ENCODE results near the gene PROCA1.

DNA sequence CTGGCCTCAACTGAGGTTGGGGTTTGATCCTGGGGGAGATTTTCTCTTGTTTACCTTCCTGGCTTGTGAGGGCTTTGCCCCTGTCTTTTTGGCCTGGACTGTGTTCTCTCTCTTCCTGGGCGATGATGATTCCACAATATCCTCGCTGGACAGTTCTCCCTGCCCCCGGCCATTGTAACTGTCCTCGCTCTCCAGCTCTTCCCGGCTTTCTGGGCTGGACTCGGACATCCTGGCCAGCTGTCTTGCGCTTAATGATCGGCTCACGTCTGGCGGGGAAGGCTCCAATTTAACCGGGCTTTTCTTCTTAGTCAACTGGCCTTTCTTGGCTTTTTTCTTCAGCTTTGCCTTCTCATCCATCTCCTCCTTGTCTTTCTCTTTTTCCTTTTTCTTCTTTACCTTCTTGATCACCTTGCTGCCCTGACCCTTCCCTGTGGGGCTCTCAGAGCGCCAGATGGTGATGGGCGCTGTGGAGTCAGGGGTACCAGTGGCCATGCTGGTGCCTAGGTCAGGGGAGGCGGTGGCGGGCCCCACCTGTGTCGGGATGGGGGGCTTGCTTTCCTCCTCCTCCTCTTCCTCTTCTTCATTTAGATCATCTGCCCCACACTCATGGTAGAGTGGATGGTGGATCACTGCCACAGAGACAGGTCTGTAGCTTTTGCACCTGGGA is 8.0 kb downstream of the PROCA1 start:
- TF ChIP-seq, protein P1, sequence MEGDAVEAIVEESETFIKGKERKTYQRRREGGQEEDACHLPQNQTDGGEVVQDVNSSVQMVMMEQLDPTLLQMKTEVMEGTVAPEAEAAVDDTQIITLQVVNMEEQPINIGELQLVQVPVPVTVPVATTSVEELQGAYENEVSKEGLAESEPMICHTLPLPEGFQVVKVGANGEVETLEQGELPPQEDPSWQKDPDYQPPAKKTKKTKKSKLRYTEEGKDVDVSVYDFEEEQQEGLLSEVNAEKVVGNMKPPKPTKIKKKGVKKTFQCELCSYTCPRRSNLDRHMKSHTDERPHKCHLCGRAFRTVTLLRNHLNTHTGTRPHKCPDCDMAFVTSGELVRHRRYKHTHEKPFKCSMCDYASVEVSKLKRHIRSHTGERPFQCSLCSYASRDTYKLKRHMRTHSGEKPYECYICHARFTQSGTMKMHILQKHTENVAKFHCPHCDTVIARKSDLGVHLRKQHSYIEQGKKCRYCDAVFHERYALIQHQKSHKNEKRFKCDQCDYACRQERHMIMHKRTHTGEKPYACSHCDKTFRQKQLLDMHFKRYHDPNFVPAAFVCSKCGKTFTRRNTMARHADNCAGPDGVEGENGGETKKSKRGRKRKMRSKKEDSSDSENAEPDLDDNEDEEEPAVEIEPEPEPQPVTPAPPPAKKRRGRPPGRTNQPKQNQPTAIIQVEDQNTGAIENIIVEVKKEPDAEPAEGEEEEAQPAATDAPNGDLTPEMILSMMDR (IDR thresholded peaks at IDR 0.05) = no peak
- TF ChIP-seq POLR2A (IDR thresholded peaks at IDR 0.05) = no peak

Measured in adrenal gland (tissue), 5 donors.